H1 (cell line): ENCODE measurements around the gene ZNF581. TPM values are rescaled to one million over a fixed set of nuclear protein-coding genes. Genes with fewer than 3 reads are reported as not detected.

ENCODE experiments used
- CTCF ChIA-PET: fragments of 300-600 bp; sonication (Branson Sonifier 250); formaldehyde crosslinking; loops from one replicate; lab custom pipeline; 2021; ENCODE audit not compliant: partially characterized antibody; lab: Charles Lee
- POLR2A ChIA-PET: fragments of 300-600 bp; sonication (Branson Sonifier 250); formaldehyde crosslinking; loops from one replicate; lab custom pipeline; 2021; ENCODE audit warnings: inconsistent platforms; ENCODE audit not compliant: partially characterized antibody; lab: Charles Lee
- DNase-seq, 2 experiments: peaks; one replicate each; pipeline versions ENCODE4 v3.0.0 to v3.0.0-alpha.2; 2010 to 2022; ENCODE audit warnings: low spot score in 2 of 2, low read depth in 1 of 2, mixed read lengths in 1 of 2
- FAIRE-seq: peaks from 2 replicates; lab custom pipeline; 2011; peaks lifted over from hg19 to GRCh38; lab: Jason Lieb, UNC
- H2AFZ ChIP-seq: 2 replicates; pipeline ENCODE4 v1.8.1; 2012; ENCODE audit warnings: low read length, inconsistent platforms
- H2AK5ac ChIP-seq: 2 replicates; pipeline ENCODE4 v1.6.1; 2013; ENCODE audit warnings: low read depth, low read length
- H2BK120ac ChIP-seq: replicated peaks from 2 replicates; pipeline ENCODE3; 2013; ENCODE audit warnings: low read depth, low read length, inconsistent platforms
- H2BK12ac ChIP-seq: 2 replicates; pipeline ENCODE4 v1.6.1; 2013; ENCODE audit warnings: low read depth, low read length
- H2BK15ac ChIP-seq: 2 replicates; pipeline ENCODE4 v1.6.1; 2013; ENCODE audit warnings: low read length
- H2BK20ac ChIP-seq: 2 replicates; pipeline ENCODE4 v1.6.1; 2013; ENCODE audit warnings: low read length
- H2BK5ac ChIP-seq: 2 replicates; pipeline ENCODE4 v1.6.1; 2013; ENCODE audit warnings: low read depth, low read length
- H3K14ac ChIP-seq: 2 replicates; pipeline ENCODE4 v1.6.1; 2013; ENCODE audit warnings: inconsistent platforms; ENCODE audit not compliant: insufficient read length
- H3K18ac ChIP-seq: 2 replicates; pipeline ENCODE4 v1.6.1; 2013; ENCODE audit warnings: low read length; ENCODE audit errors: extremely low read depth
- H3K23ac ChIP-seq: 2 replicates; pipeline ENCODE4 v1.6.1; 2013; ENCODE audit warnings: inconsistent platforms; ENCODE audit not compliant: insufficient read length
- H3K23me2 ChIP-seq: 2 replicates; pipeline ENCODE4 v1.6.1; 2013; ENCODE audit warnings: low read depth, low read length
- H3K27ac ChIP-seq: 2 replicates; pipeline ENCODE4 v1.6.1; 2011; ENCODE audit warnings: low read depth, low read length, inconsistent platforms
- H3K27me3 ChIP-seq, 4 experiments: replicated peaks in 1 of 4; 1 replicate in 1 of 4; 2 replicates in 3 of 4; pipeline versions ENCODE4 v1.6.1 to v1.8.1; 2011 to 2013; ENCODE audit warnings: low read length in 3 of 4, mild to moderate bottlenecking in 3 of 4, inconsistent platforms in 2 of 4, mixed read lengths in 2 of 4, moderate library complexity in 1 of 4; ENCODE audit not compliant: control insufficient read depth in 3 of 4, insufficient read depth in 3 of 4; ENCODE audit errors: extremely low read depth in 1 of 4
- H3K36me3 ChIP-seq, 4 experiments: 2 replicates each; pipeline versions ENCODE4 v1.6.1 to v1.8.1; 2011 to 2013; ENCODE audit warnings: mild to moderate bottlenecking in 4 of 4, low read length in 3 of 4, moderate library complexity in 2 of 4, control low read depth in 1 of 4, inconsistent platforms in 1 of 4; ENCODE audit not compliant: insufficient read depth in 4 of 4, control insufficient read depth in 2 of 4
- H3K4ac ChIP-seq: replicated peaks from 2 replicates; pipeline ENCODE3; 2013; ENCODE audit warnings: low read length, low read depth, mixed read lengths, inconsistent platforms; ENCODE audit not compliant: insufficient read length
- H3K4me1 ChIP-seq, 4 experiments: replicated peaks in 1 of 4; 1 replicate in 1 of 4; 2 replicates in 3 of 4; pipeline versions ENCODE4 v1.6.1 to v1.8.1; 2011 to 2013; ENCODE audit warnings: low read length in 3 of 4, inconsistent platforms in 2 of 4, mixed read lengths in 1 of 4; ENCODE audit not compliant: insufficient read depth in 4 of 4, control insufficient read depth in 3 of 4
- H3K4me2 ChIP-seq, 2 experiments: 2 replicates each; pipeline versions ENCODE4 v1.6.1 to v1.8.1; 2011 to 2013; ENCODE audit warnings: low read depth in 2 of 2, low read length in 2 of 2, control low read depth in 1 of 2, inconsistent platforms in 1 of 2, mild to moderate bottlenecking in 1 of 2; ENCODE audit not compliant: insufficient read depth in 1 of 2
- H3K4me3 ChIP-seq, 4 experiments: fragments of 200-600, 300-600 bp in 1 of 4; sonication (generic), shearing (Covaris generic), sonication (Bioruptor Twin) in 1 of 4; 2 replicates each; pipeline versions ENCODE4 v1.5.1 to v1.8.1; 2011 to 2016; ENCODE audit warnings: low read length in 4 of 4, low read depth in 3 of 4, control low read depth in 2 of 4, inconsistent platforms in 2 of 4, mild to moderate bottlenecking in 2 of 4, mixed read lengths in 1 of 4, moderate library complexity in 1 of 4; ENCODE audit not compliant: insufficient read depth in 2 of 4; ENCODE audit errors: extremely low read depth in 1 of 4
- H3K56ac ChIP-seq: replicated peaks from 2 replicates; pipeline ENCODE3; 2013; ENCODE audit warnings: low read depth, mild to moderate bottlenecking, mixed read lengths, low read length, inconsistent platforms; ENCODE audit not compliant: insufficient read length
- H3K79me1 ChIP-seq: 2 replicates; pipeline ENCODE4 v1.6.1; 2013; ENCODE audit warnings: low read depth, low read length, control low read depth
- H3K79me2 ChIP-seq, 2 experiments: 2 replicates each; pipeline versions ENCODE4 v1.6.1 to v1.8.1; 2012 to 2013; ENCODE audit warnings: low read length in 2 of 2, mild to moderate bottlenecking in 2 of 2, inconsistent platforms in 1 of 2; ENCODE audit not compliant: insufficient read depth in 2 of 2, control insufficient read depth in 1 of 2
- H3K9ac ChIP-seq, 4 experiments: replicated peaks in 1 of 4; 1 replicate in 1 of 4; 2 replicates in 3 of 4; pipeline versions ENCODE4 v1.6.1 to v1.8.1; 2011 to 2013; ENCODE audit warnings: low read depth in 3 of 4, low read length in 3 of 4, control low read depth in 2 of 4, mild to moderate bottlenecking in 2 of 4, moderate library complexity in 2 of 4, inconsistent platforms in 1 of 4; ENCODE audit errors: extremely low read depth in 1 of 4
- H3K9me3 ChIP-seq, 2 experiments: 2 replicates each; pipeline versions ENCODE4 v1.6.1 to v1.8.1; 2012 to 2013; ENCODE audit warnings: mild to moderate bottlenecking in 2 of 2, moderate library complexity in 2 of 2, control low read depth in 1 of 2, inconsistent platforms in 1 of 2, low read depth in 1 of 2, low read length in 1 of 2, mixed read lengths in 1 of 2; ENCODE audit not compliant: insufficient read depth in 2 of 2
- H4K20me1 ChIP-seq, 2 experiments: replicated peaks in 1 of 2; 2 replicates each; pipeline versions ENCODE3 to v1.8.1; 2011 to 2013; ENCODE audit warnings: inconsistent platforms in 2 of 2, low read length in 2 of 2, mild to moderate bottlenecking in 1 of 2; ENCODE audit not compliant: insufficient read depth in 2 of 2, control insufficient read depth in 1 of 2
- H4K5ac ChIP-seq: 2 replicates; pipeline ENCODE4 v1.6.1; 2013; ENCODE audit warnings: low read length, low read depth, mixed read lengths, inconsistent platforms; ENCODE audit not compliant: insufficient read length
- H4K8ac ChIP-seq: 2 replicates; pipeline ENCODE4 v1.8.0; 2013; ENCODE audit warnings: mild to moderate bottlenecking, moderate library complexity, low read length, inconsistent platforms; ENCODE audit not compliant: insufficient read depth; ENCODE audit errors: extremely low read depth
- H4K91ac ChIP-seq: replicated peaks from 2 replicates; pipeline ENCODE3; 2013; ENCODE audit warnings: low read length, mixed read lengths, inconsistent platforms; ENCODE audit not compliant: insufficient read length
- CHD2 ChIP-seq: IDR thresholded peaks from 2 replicates; pipeline ENCODE4 v1.6.1; 2012; ENCODE audit warnings: low read length, improper control_type of control experiment
- GTF2F1 ChIP-seq: IDR thresholded peaks from 2 replicates; pipeline ENCODE4 v1.6.1; 2012; ENCODE audit warnings: low read depth, low read length, improper control_type of control experiment, borderline replicate concordance
- HDAC2 ChIP-seq, 2 experiments: fragments of 300-600 bp in 1 of 2; sonication (generic) in 1 of 2; IDR thresholded peaks; 2 replicates each; pipeline ENCODE4 v1.6.1; 2011 to 2012; ENCODE audit warnings: low read depth in 2 of 2, low read length in 2 of 2, mild to moderate bottlenecking in 2 of 2, moderate library complexity in 2 of 2, borderline replicate concordance in 1 of 2, inconsistent platforms in 1 of 2
- KDM4A ChIP-seq: IDR thresholded peaks from one replicate; pipeline ENCODE4 v1.7.1; 2012; ENCODE audit warnings: low read depth, mild to moderate bottlenecking, moderate library complexity, low read length, inconsistent platforms; ENCODE audit not compliant: severe bottlenecking
- POLR2A ChIP-seq, 2 experiments: IDR thresholded peaks; 1 replicate in 1 of 2; 2 replicates in 1 of 2; pipeline ENCODE4 v1.6.1; 2011; ENCODE audit warnings: low read depth in 2 of 2, low read length in 2 of 2, mild to moderate bottlenecking in 2 of 2; ENCODE audit errors: control extremely low read depth in 1 of 2
- POLR2AphosphoS5 ChIP-seq: IDR thresholded peaks from 2 replicates; pipeline ENCODE4 v1.6.1; 2011; ENCODE audit warnings: low read depth, low read length
- SP1 ChIP-seq: IDR thresholded peaks from 2 replicates; pipeline ENCODE4 v1.6.1; 2011; ENCODE audit warnings: low read depth, low read length
- TAF1 ChIP-seq: IDR thresholded peaks from 2 replicates; pipeline ENCODE4 v1.6.1; 2011; ENCODE audit warnings: mild to moderate bottlenecking, low read depth, low read length
- TAF7 ChIP-seq: optimal IDR thresholded peaks from 2 replicates; pipeline ENCODE3; 2011; ENCODE audit warnings: low read depth, mild to moderate bottlenecking, inconsistent platforms, low read length, moderate library complexity, borderline replicate concordance
- WGBS, 2 experiments: shearing (Covaris generic) in 1 of 2; methylation state at CpG; one replicate each; pipeline versions ENCODE4 v1.1.6 to v1.1.7; 2013 to 2015; ENCODE audit warnings: low lambda C conversion rate in 2 of 2, mixed read lengths in 2 of 2, inconsistent platforms in 1 of 2, low coverage in 1 of 2, missing lambda C conversion rate in 1 of 2; ENCODE audit not compliant: insufficient replicate concordance in 2 of 2, insufficient coverage in 1 of 2, insufficient read length in 1 of 2; ENCODE audit errors: extremely low coverage in 1 of 2, missing lambda C conversion rate in 1 of 2; 5-methylcytosine and 5-hydroxymethylcytosine counted together
- polyA plus RNA-seq, 7 experiments: library from polyadenylated mRNA; depleted of rRNA in 3 of 7; stranded (reverse) in 5 of 7; unstranded in 2 of 7; fragments of >200 nt in 5 of 7; fragments of 200-250 nt in 2 of 7; gene quantifications; 1 replicate in 5 of 7; 2 replicates in 1 of 7; 4 replicates in 1 of 7; pipeline versions ENCODE4 v1.2.1 to v1.2.3, GENCODE V29; 2011 to 2013; ENCODE audit warnings: missing spikeins in 2 of 7, mixed read lengths in 2 of 7
- total RNA-seq: library from RNA; stranded (reverse); fragmentation: NEBNext Ultra II Directional; extraction: Animal tissue kit (Norgen Biotek cat#: 25700); gene quantifications from 2 replicates; pipeline ENCODE4 v1.2.1, GENCODE V29; 2021
- TF ChIP-seq, protein P1 (sequence below): IDR thresholded peaks from 2 replicates; pipeline ENCODE4 v1.6.1; 2012; ENCODE audit warnings: inconsistent platforms

ZNF581 gene
- total and polyA plus RNA-seq, 2 of the 8 experiments (the other 6 are each of a cell fraction or from before 2014, with no cell fraction given) = 73.0 to 76.1 TPM

DNA sequence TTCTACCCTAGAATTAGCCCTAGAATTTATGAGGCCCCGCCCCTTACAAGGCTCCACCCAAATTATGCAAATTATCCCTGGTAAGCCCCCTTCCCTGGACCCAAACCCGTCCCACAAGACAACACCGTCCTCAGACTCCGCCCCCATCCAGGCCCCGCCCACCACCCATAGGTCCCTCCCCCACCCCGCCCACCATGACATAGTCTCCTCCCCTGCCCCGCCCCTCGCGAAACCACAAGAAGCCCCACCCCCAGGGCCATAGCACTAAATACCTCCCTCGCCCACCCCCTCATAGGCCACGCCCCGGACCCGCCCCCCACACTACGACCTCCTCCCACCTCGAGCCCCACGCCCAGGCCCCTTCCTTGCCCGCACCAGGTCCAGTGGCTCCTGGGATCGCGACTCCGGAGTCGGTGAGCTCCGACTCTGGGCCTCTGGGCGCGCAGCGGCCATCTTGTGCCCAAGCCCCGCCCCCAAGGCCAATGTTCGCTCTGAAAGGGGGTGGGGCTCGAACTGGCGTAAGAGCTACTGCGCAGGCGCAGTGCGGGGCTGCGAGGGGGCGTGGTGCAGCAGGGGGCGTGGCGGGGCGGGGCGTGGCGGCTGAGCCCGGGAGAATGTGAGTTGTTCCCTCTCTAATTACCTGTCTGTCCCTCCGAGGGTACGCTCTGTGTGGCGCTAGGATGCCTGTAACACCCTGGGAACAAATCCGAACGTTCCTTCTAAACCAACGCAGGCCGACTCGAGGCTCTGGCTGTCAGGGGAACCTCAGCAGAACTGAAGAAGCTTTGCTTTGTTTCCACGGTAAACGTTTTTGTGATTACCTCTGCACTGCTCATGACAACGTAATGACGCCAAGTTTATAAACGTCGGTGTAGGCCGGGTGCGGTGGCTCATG is 19.1 kb upstream of the ZNF581 start, which contains the start of gene ZNF784:
ZNF784 (minus strand) TSS at position 458 of the 895 bp plus-strand sequence; CDS start at position 453, 5 bp downstream.
- Histone ChIP-seq H4K20me1 (peaks cover 1 to 5% of the 10 kb centered on the region in 2 experiments), H3K4me2 (peak within 1 kb of the TSS; percentile 50 to 80), H3K9ac (peak within 1 kb of the TSS; percentile 75 to 83 (median 78)), H3K56ac (no peak within 1 kb of the TSS), H3K36me3 (peaks cover 0 to 11% (median 1%) of the 10 kb centered on the region in 4 experiments; a peak in 4 of 8 replicates), H4K5ac (peak within 1 kb of the TSS; percentile 92), H3K79me1 (no peaks in the 10 kb centered on the region), H4K8ac (peak within 1 kb of the TSS; percentile 81; the same call in 1 of the 2 replicates), H2BK12ac (no peak within 1 kb of the TSS), H2BK20ac (no peak within 1 kb of the TSS), H2BK120ac (no peak within 1 kb of the TSS), H2AFZ (peak within 1 kb of the TSS; percentile 94), H2BK15ac (no peak within 1 kb of the TSS), H2AK5ac (no peak within 1 kb of the TSS), H3K9me3 (no peaks in the 10 kb centered on the region), H3K23ac (no peak within 1 kb of the TSS), H3K4me3 (peak within 1 kb of the TSS; percentile 48 to 95 (median 70)), H4K91ac (no peak within 1 kb of the TSS), H3K4me1 (peaks cover 0 to 3% (median 0%) of the 10 kb centered on the region in 4 experiments; a peak in 3 of 7 replicates), H3K14ac (no peak within 1 kb of the TSS), H3K79me2 (no peaks in the 10 kb centered on the region), H3K27me3 (no peaks in the 10 kb centered on the region), H3K23me2 (no peaks in the 10 kb centered on the region), H2BK5ac (peak within 1 kb of the TSS; percentile 90), H3K4ac (no peak within 1 kb of the TSS), H3K18ac (no peak within 1 kb of the TSS; the same call in 1 of the 2 replicates), H3K27ac (peak within 1 kb of the TSS; percentile 84; the same call in 1 of the 2 replicates)
- POLR2A ChIA-PET = interaction anchor here (0.6 to 6.8 kb wide), 17 partner anchors 9 to 365 kb away, joined by 3 to 32 read pairs (median 4); partner anchors contain the start of genes CCDC106, FIZ1, ZNF524 and ZNF581
- peak; percentile 52 for FAIRE-seq
- DNase-seq = peak; percentile 87 to 95
- CTCF ChIA-PET = interaction anchor here (0.6 to 8.0 kb wide), 5 partner anchors 8 to 551 kb away, joined by 3 to 38 read pairs (median 8); partner anchors contain the start of genes GALP and ZNF865
- WGBS, 2 experiments = 11% methylated on average over 33 of the region's 56 CpGs; no CpG with 5 or more reads in 1 of the 2 experiments
- TF ChIP-seq GTF2F1 = no peak
- peak; percentile 39; the same call in 1 of the 2 replicates for TF ChIP-seq SP1
- TF ChIP-seq POLR2AphosphoS5 = peak; percentile 60
- peak; percentile 83 for TF ChIP-seq TAF7
- peak; percentile 27; the same call in 1 of the 2 replicates for TF ChIP-seq CHD2
- TF ChIP-seq HDAC2 (IDR thresholded peaks at IDR 0.05; ENCODE audit: borderline replicate concordance in 1 of 2, low read depth in 2 of 2, low read length in 2 of 2) = no peak
- TF ChIP-seq KDM4A = peak; percentile 43
- TF ChIP-seq, protein P1, sequence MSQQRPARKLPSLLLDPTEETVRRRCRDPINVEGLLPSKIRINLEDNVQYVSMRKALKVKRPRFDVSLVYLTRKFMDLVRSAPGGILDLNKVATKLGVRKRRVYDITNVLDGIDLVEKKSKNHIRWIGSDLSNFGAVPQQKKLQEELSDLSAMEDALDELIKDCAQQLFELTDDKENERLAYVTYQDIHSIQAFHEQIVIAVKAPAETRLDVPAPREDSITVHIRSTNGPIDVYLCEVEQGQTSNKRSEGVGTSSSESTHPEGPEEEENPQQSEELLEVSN = peak; percentile 73
- TF ChIP-seq TAF1 = peak; percentile 97
- peak; percentile 62 to 86 for TF ChIP-seq POLR2A (IDR thresholded peaks at IDR 0.05; ENCODE audit: control extremely low read depth in 1 of 2, low read depth in 2 of 2, low read length in 2 of 2)
